Cardiac muscle cell (in vitro differentiated cells and primary cell): Measurements from ENCODE around the gene SERAC1. TPM values are rescaled to one million over a fixed set of nuclear protein-coding genes. Genes with fewer than 3 reads are reported as not detected.

ENCODE experiments used
- DNase-seq, 2 donors: peaks; one replicate each; pipeline versions ENCODE4 v3.0.0 to v3.0.0-alpha.2; 2010 to 2017; ENCODE audit warnings: low read depth in 1 of 2, low spot score in 1 of 2
- H3K27ac ChIP-seq: fragments of 200-600 bp; sonication (generic); 2 replicates; pipeline ENCODE4 v1.5.1; 2016
- H3K27me3 ChIP-seq: fragments of 200-600 bp; sonication (generic); 2 replicates; pipeline ENCODE4 v1.6.0; 2016; ENCODE audit warnings: control low read depth
- H3K36me3 ChIP-seq: fragments of 200-600 bp; sonication (generic); 2 replicates; pipeline ENCODE4 v1.5.1; 2016; ENCODE audit warnings: control low read depth
- H3K4me1 ChIP-seq: fragments of 200-600 bp; sonication (generic); 2 replicates; pipeline ENCODE4 v1.8.1; 2017; ENCODE audit warnings: low read depth, mild to moderate bottlenecking, mixed run types
- H3K4me3 ChIP-seq: fragments of 200-600 bp; sonication (generic); 2 replicates; pipeline ENCODE4 v1.5.1; 2016; ENCODE audit warnings: mild to moderate bottlenecking
- H3K9me3 ChIP-seq: fragments of 200-600 bp; sonication (generic); 2 replicates; pipeline ENCODE4 v1.5.1; 2017; ENCODE audit warnings: low read depth, mild to moderate bottlenecking, control low read depth
- polyA plus RNA-seq: library from polyadenylated mRNA; unstranded; fragments of >200 nt; fragmentation: Nextera tagmentation; extraction: Ambion mirVana; gene quantifications from 2 replicates; pipeline ENCODE4 v1.2.1, GENCODE V29; 2016
- total RNA-seq: library from RNA; depleted of rRNA; stranded (reverse); fragments of >200 nt; gene quantifications from 2 replicates; pipeline ENCODE4 v1.2.3, GENCODE V29; 2016
- TF ChIP-seq, protein P1 (sequence below): IDR thresholded peaks from 2 replicates; pipeline ENCODE4 v1.5.1; 2012; ENCODE audit warnings: low read depth, mild to moderate bottlenecking, low read length

SERAC1 gene
- total and polyA plus RNA-seq, 2 experiments from 2014 or later, result 8.7 to 10.2 TPM

- Histone ChIP-seq H3K4me3 (no peak overlapping the region), H3K9me3 (no peaks in the 10 kb centered on the region), H3K27ac (no peak overlapping the region), H3K4me1 (no peaks in the 10 kb centered on the region), H3K36me3 (no peaks in the 10 kb centered on the region), H3K27me3 (no peaks in the 10 kb centered on the region)
- TF ChIP-seq, protein P1, sequence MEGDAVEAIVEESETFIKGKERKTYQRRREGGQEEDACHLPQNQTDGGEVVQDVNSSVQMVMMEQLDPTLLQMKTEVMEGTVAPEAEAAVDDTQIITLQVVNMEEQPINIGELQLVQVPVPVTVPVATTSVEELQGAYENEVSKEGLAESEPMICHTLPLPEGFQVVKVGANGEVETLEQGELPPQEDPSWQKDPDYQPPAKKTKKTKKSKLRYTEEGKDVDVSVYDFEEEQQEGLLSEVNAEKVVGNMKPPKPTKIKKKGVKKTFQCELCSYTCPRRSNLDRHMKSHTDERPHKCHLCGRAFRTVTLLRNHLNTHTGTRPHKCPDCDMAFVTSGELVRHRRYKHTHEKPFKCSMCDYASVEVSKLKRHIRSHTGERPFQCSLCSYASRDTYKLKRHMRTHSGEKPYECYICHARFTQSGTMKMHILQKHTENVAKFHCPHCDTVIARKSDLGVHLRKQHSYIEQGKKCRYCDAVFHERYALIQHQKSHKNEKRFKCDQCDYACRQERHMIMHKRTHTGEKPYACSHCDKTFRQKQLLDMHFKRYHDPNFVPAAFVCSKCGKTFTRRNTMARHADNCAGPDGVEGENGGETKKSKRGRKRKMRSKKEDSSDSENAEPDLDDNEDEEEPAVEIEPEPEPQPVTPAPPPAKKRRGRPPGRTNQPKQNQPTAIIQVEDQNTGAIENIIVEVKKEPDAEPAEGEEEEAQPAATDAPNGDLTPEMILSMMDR, result no peak
- no peak for DNase-seq
These were observed 82.0 kb downstream of the SERAC1 start for GRCh38 chr6:158086054-158086503.

GRCh38 chr6:158085261-158086053, 82.6 kb downstream of the SERAC1 start:
- H3K4me3 ChIP-seq, result no peak overlapping the region
- DNase-seq, result no peak

DNA sequence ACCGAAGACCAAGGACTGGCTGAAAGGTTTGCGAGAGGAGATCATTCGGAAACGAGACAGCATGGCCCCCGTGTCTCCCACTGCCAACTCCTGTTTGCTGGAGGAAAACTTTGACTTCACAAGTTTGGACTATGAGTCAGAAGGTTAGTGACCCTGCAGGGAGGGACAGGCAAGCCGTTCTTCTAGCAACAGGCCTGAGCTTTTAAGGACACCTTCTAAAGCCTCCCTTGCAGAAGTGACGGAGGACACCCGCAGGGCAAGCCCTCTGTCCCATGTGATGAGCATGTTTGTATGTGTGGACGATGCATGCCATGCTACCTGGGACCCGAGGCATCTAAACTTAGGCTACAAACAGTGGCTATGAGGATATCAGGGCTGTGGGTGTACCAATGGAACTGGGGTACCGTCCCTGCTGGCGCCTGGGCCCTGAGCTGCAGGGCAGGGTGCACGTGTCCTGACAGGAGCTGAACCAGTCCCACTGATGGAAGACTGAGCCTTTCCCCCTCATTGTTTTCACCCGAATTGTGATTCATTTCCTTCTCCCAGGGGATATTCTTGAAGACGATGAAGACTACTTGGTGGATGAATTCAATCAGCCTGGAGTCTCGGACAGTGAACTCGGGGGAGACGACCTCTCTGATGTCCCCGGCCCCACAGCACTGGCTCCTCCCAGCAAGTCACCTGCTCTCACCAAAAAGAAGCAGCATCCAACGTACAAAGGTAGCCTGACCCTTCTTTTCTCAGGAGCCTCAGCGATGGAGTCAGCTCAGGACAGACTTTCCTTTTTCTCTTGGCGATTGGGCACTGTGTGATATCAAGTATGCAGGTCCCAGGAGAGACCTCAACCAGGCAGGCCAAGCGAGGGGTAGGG, 84.4 kb downstream of the SERAC1 start:
- DNase-seq, result no peak
- H3K27me3 ChIP-seq, result no peaks in the 10 kb centered on the region
- no peaks in the 10 kb centered on the region for H3K9me3 ChIP-seq
- no peaks in the 10 kb centered on the region for H3K36me3 ChIP-seq
- no peaks in the 10 kb centered on the region for H3K4me1 ChIP-seq
- H3K4me3 ChIP-seq, result no peak overlapping the region
- TF ChIP-seq, protein P1, result no peak
- no peak overlapping the region for H3K27ac ChIP-seq

More at GRCh38 chr6:158085261-158086053, 82.6 kb downstream of the SERAC1 start:
- Histone ChIP-seq H3K27me3 (no peaks in the 10 kb centered on the region), H3K36me3 (no peaks in the 10 kb centered on the region), H3K27ac (no peak overlapping the region), H3K4me1 (no peaks in the 10 kb centered on the region), H3K9me3 (no peaks in the 10 kb centered on the region)
- TF ChIP-seq, protein P1, result no peak

- Histone ChIP-seq H3K27ac (no peak overlapping the region), H3K4me3 (no peak overlapping the region), H3K36me3 (no peaks in the 10 kb centered on the region), H3K9me3 (no peaks in the 10 kb centered on the region), H3K4me1 (no peaks in the 10 kb centered on the region), H3K27me3 (no peaks in the 10 kb centered on the region)
- TF ChIP-seq, protein P1, result no peak
- DNase-seq, result no peak
These were observed 86.5 kb downstream of the SERAC1 start for GRCh38 chr6:158081657-158081935.

GRCh38 chr6:158080849-158081656, 87.0 kb downstream of the SERAC1 start:
- no peaks in the 10 kb centered on the region for H3K9me3 ChIP-seq
- no peak overlapping the region for H3K4me3 ChIP-seq
- no peak overlapping the region for H3K27ac ChIP-seq
- H3K27me3 ChIP-seq, result no peaks in the 10 kb centered on the region
- DNase-seq, result no peak
- TF ChIP-seq, protein P1, result no peak
- H3K4me1 ChIP-seq, result no peaks in the 10 kb centered on the region
- no peaks in the 10 kb centered on the region for H3K36me3 ChIP-seq
